AG04450 (cell line): ENCODE results near the gene BLOC1S1. TPM values are rescaled to one million over a fixed set of nuclear protein-coding genes. Genes with fewer than 3 reads are reported as not detected.

ENCODE experiments used
- CTCF ChIA-PET: fragments of 300-600, 350-600 bp; formaldehyde crosslinking; extraction: SDS; loops from one replicate; lab custom pipeline; 2022; ENCODE audit warnings: antibody characterized with exemption, inconsistent platforms; lab: Charles Lee
- POLR2A ChIA-PET: fragments of 350-600 bp; formaldehyde crosslinking; extraction: SDS; loops from one replicate; lab custom pipeline; 2021; ENCODE audit warnings: antibody characterized with exemption, inconsistent platforms; lab: Yijun Ruan, JAX
- DNase-seq: peaks from one replicate; pipeline ENCODE4 v3.0.0-alpha.2; 2011; ENCODE audit warnings: low read depth, low spot score
- H3K27ac ChIP-seq: one replicate; pipeline ENCODE4 v1.5.1; 2012; ENCODE audit warnings: low read depth, low read length, control low read depth
- H3K27me3 ChIP-seq: one replicate; pipeline ENCODE4 v1.6.0; 2012; ENCODE audit warnings: low read length; ENCODE audit not compliant: control insufficient read depth, insufficient read depth
- H3K4me3 ChIP-seq: 2 replicates; pipeline ENCODE4 v1.5.1; 2011; ENCODE audit warnings: mild to moderate bottlenecking, low read depth, low read length, control low read depth
- H3K9me3 ChIP-seq: 2 replicates; pipeline ENCODE4 v1.5.1; 2012; ENCODE audit warnings: low read length; ENCODE audit not compliant: control insufficient read depth, insufficient read depth
- polyA plus RNA-seq: library from polyadenylated mRNA; depleted of rRNA; stranded (reverse); fragments of >200 nt; gene quantifications from 2 replicates; pipeline ENCODE4 v1.2.3, GENCODE V29; 2011
- TF ChIP-seq, protein P1 (sequence below): IDR thresholded peaks from 2 replicates; pipeline ENCODE4 v1.5.1; 2011; ENCODE audit warnings: low read depth, low read length, control low read depth, inconsistent platforms

BLOC1S1 gene
- polyA plus RNA-seq, 1 experiment = 132 TPM

DNA sequence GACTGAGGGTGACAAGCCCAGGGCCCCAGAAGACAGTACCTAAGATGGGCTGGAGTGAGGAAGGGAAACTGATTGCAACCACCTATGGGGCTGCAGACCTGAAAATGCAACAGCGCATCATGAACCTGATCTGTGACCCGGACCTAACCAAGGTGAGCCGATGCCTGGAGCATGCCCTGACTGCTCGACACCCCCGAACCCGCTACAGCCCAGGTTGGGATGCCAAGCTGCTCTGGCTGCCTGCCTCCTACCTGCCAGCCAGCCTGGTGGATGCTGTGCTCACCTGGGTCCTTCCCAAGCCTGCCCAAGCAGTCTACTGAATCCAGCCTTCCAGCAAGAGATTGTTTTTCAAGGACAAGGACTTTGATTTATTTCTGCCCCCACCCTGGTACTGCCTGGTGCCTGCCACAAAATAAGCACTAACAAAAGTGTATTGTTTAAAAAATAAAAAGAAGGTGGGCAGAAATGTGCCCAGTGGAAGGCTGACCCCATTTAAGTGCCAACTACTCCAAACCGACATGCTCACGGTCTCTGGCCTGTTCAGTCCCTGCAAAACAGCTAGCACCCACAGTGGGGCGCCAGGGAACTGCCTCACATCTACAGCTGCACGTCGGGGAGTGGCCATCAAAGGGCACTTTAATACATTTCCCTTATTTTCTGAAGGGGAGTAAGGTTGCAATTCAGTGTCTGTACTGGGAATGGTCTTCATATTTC lies 8.5 kb downstream of the BLOC1S1 start:
- ChIA-PET POLR2A (interaction anchor here (1.4 kb wide), 1 partner anchor 14 kb away, joined by 3 read pairs; no protein-coding TSS in a partner anchor), CTCF (interaction anchor here (0.8 to 2.1 kb wide), 5 partner anchors 9 to 78 kb away, joined by 3 to 17 read pairs (median 3); partner anchors contain the start of gene BLOC1S1)
- Histone ChIP-seq H3K27ac (peak overlapping the region; percentile 57), H3K9me3 (no peaks in the 10 kb centered on the region; the same call in 1 of the 2 replicates), H3K27me3 (no peaks in the 10 kb centered on the region), H3K4me3 (no peak overlapping the region)
- TF ChIP-seq, protein P1, sequence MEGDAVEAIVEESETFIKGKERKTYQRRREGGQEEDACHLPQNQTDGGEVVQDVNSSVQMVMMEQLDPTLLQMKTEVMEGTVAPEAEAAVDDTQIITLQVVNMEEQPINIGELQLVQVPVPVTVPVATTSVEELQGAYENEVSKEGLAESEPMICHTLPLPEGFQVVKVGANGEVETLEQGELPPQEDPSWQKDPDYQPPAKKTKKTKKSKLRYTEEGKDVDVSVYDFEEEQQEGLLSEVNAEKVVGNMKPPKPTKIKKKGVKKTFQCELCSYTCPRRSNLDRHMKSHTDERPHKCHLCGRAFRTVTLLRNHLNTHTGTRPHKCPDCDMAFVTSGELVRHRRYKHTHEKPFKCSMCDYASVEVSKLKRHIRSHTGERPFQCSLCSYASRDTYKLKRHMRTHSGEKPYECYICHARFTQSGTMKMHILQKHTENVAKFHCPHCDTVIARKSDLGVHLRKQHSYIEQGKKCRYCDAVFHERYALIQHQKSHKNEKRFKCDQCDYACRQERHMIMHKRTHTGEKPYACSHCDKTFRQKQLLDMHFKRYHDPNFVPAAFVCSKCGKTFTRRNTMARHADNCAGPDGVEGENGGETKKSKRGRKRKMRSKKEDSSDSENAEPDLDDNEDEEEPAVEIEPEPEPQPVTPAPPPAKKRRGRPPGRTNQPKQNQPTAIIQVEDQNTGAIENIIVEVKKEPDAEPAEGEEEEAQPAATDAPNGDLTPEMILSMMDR = peak; percentile 68
- no peak for DNase-seq

DNA sequence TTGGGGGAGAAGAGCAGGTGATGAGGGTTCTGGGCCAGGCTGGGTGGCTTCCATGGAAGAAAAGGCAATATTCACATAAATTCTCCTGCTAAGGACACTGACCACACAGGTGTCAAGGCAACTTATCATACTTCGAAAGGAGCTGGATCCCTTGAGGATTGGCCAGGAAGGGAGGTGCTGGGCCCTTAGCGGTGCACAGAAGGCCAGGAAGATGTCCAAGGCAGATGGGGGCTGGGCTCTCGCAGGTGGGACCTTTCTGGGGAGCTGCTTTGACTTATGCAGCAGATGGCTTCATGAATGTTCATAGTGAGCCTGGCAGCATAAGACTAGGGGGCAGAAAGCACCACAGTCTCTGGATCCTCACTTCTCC lies 9.1 kb downstream of the BLOC1S1 start:
- POLR2A ChIA-PET = interaction anchor here (1.4 kb wide), 1 partner anchor 14 kb away, joined by 3 read pairs; no protein-coding TSS in a partner anchor
- CTCF ChIA-PET = interaction anchor here (0.8 to 2.1 kb wide), 5 partner anchors 9 to 78 kb away, joined by 3 to 17 read pairs (median 3); partner anchors contain the start of gene BLOC1S1
- H3K4me3 ChIP-seq = peak overlapping the region; percentile 4; the same call in 1 of the 2 replicates
- H3K27ac ChIP-seq = no peak overlapping the region
- no peaks in the 10 kb centered on the region; the same call in 1 of the 2 replicates for H3K9me3 ChIP-seq
- TF ChIP-seq, protein P1 = no peak
- no peaks in the 10 kb centered on the region for H3K27me3 ChIP-seq
- no peak for DNase-seq

DNA sequence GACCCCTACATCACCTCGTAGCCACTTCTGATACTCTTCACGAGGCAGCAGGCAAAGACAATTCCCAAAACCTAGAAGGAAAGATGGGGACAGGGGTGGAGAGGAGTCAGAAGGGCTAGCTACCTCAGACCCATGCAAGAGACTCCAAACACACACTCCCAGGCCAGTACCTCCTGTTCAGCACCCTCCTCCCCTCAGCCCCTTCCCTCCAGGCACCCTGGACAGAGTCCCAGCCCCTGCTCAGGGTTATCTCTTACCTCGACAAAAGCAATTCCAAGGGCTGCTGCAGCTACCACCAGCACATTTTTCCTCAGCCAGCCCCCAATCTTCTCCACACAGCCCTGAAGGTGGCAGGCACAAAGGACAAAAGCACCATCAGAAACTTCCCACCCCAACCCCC lies 9.7 kb downstream of the BLOC1S1 start:
- ChIA-PET CTCF (interaction anchor here (0.8 to 2.1 kb wide), 5 partner anchors 10 to 79 kb away, joined by 3 to 17 read pairs (median 3); partner anchors contain the start of gene BLOC1S1), POLR2A (no interaction called here)
- peak overlapping the region; percentile 99 for H3K4me3 ChIP-seq

DNA sequence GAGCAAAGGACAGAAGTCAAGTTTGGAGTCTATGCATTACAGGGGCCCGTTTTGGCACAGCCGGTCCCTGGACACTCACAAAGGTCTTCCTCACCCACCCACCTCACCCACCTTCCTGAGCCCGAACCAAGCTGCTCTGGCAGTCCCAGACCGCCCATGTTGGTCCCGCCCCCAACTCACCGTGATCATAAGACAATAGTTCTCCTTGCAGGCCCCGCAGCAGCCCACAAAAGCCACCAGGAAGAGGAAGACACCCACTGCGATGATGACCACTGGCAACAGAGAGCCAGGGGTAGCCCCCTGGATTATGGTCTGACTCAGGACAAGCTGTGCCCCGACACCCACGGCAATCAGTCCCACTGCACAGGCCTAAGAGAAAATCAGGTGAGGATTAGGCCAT lies 11.1 kb downstream of the BLOC1S1 start:
- TF ChIP-seq, protein P1 = no peak
- H3K27me3 ChIP-seq = no peaks in the 10 kb centered on the region
- ChIA-PET CTCF (interaction anchor here (0.6 kb wide), 1 partner anchor 70 kb away, joined by 3 read pairs; no protein-coding TSS in a partner anchor), POLR2A (no interaction called here)
- no peak for DNase-seq
- no peaks in the 10 kb centered on the region; the same call in 1 of the 2 replicates for H3K9me3 ChIP-seq
- H3K4me3 ChIP-seq = peak overlapping the region; percentile 99
- no peak overlapping the region for H3K27ac ChIP-seq

More for the DNA sequence above, 9.7 kb downstream of the BLOC1S1 start:
- H3K9me3 ChIP-seq = no peaks in the 10 kb centered on the region; the same call in 1 of the 2 replicates
- DNase-seq = no peak
- TF ChIP-seq, protein P1 = no peak
- peak overlapping the region; percentile 31 for H3K27ac ChIP-seq
- H3K27me3 ChIP-seq = no peaks in the 10 kb centered on the region
